ENCODE measurements around the gene GCH1. TPM values are rescaled to one million over a fixed set of nuclear protein-coding genes. Genes with fewer than 3 reads are reported as not detected.
A peak's percentile ranks its signal among the peaks of the same experiment; 100 is the strongest.
"Not testable (repeated sequence)": the region's sequence is repeated elsewhere in the genome, so short reads cannot be mapped to it uniquely, and the experiment has no call there.

Gene GCH1
- total RNA-seq, 2 experiments from 2014 or later: 70.8 to 73.2 TPM

GRCh38 chr14:54881235-54881760, 21.3 kb downstream of the GCH1 start:
- H3K27ac Mint-ChIP-seq: peak overlapping the region; percentile 98
- peaks cover 25% of the 10 kb centered on the region for H3K36me3 Mint-ChIP-seq
- H3K27me3 Mint-ChIP-seq: no peaks in the 10 kb centered on the region
- H3K4me1 Mint-ChIP-seq: peaks cover 42% of the 10 kb centered on the region
- H3K4me3 Mint-ChIP-seq: peak overlapping the region; percentile 80
- ATAC-seq: peak; percentile 65
- peak; percentile 56 for DNase-seq
- H3K9me3 Mint-ChIP-seq (ENCODE audit: low read depth): no peaks in the 10 kb centered on the region
- CTCF ChIA-PET: interaction anchor here (0.6 to 2.7 kb wide), 9 partner anchors 10 to 170 kb away, joined by 3 to 23 read pairs (median 5); partner anchors contain the start of genes GCH1 and MAPK1IP1L

- H3K4me1 Mint-ChIP-seq: peaks cover 31% of the 10 kb centered on the region
- H3K36me3 Mint-ChIP-seq: peaks cover 30% of the 10 kb centered on the region
- ATAC-seq (no peak), DNase-seq (no peak)
- H3K27ac Mint-ChIP-seq: no peak overlapping the region
- no peaks in the 10 kb centered on the region for H3K27me3 Mint-ChIP-seq
- no peak overlapping the region for H3K4me3 Mint-ChIP-seq
- CTCF ChIA-PET: interaction anchor here (0.8 kb wide), 1 partner anchor 26 kb away, joined by 3 read pairs; the partner anchor contains the start of gene GCH1
- H3K9me3 Mint-ChIP-seq (ENCODE audit: low read depth): no peaks in the 10 kb centered on the region
These were observed 25.0 kb downstream of the GCH1 start for GRCh38 chr14:54877703-54878021.

GRCh38 chr14:54877015-54877702, 25.5 kb downstream of the GCH1 start:
- H3K4me1 Mint-ChIP-seq: peaks cover 26% of the 10 kb centered on the region

GRCh38 chr14:54875648-54876047, 27.0 kb downstream of the GCH1 start:
- CTCF ChIA-PET: interaction anchor here (0.6 to 1.3 kb wide), 2 partner anchors 103 to 318 kb away, joined by 3 read pairs; no protein-coding TSS in a partner anchor
- not testable (repeated sequence) for H3K27ac Mint-ChIP-seq; ATAC-seq; DNase-seq; H3K9me3 Mint-ChIP-seq (ENCODE audit: low read depth); H3K27me3 Mint-ChIP-seq; H3K4me3 Mint-ChIP-seq
- Mint-ChIP-seq H3K36me3 (peaks cover 25% of the 10 kb centered on the region), H3K4me1 (peaks cover 26% of the 10 kb centered on the region)

More at GRCh38 chr14:54877015-54877702, 25.5 kb downstream of the GCH1 start:
- ATAC-seq (no peak), DNase-seq (no peak)
- H3K27ac Mint-ChIP-seq: no peak overlapping the region
- no peaks in the 10 kb centered on the region for H3K27me3 Mint-ChIP-seq
- no peaks in the 10 kb centered on the region for H3K9me3 Mint-ChIP-seq (ENCODE audit: low read depth)
- no peak overlapping the region for H3K4me3 Mint-ChIP-seq
- CTCF ChIA-PET: interaction anchor here (1.3 kb wide), 1 partner anchor 104 kb away, joined by 3 read pairs; no protein-coding TSS in a partner anchor
- H3K36me3 Mint-ChIP-seq: peaks cover 28% of the 10 kb centered on the region

- H3K27ac Mint-ChIP-seq; ATAC-seq; CTCF ChIA-PET; DNase-seq; H3K36me3 Mint-ChIP-seq; H3K9me3 Mint-ChIP-seq (ENCODE audit: low read depth); H3K27me3 Mint-ChIP-seq: not testable (repeated sequence)
- Mint-ChIP-seq H3K4me1 (peaks cover 22% of the 10 kb centered on the region), H3K4me3 (peak overlapping the region; percentile 19)
These were observed 32.2 kb downstream of the GCH1 start for GRCh38 chr14:54870154-54871090.

GRCh38 chr14:54867011-54867410, 35.6 kb downstream of the GCH1 start:
- DNase-seq (no peak), ATAC-seq (no peak)
- Mint-ChIP-seq H3K27ac (no peak overlapping the region), H3K36me3 (peaks cover 12% of the 10 kb centered on the region), H3K4me3 (no peak overlapping the region), H3K4me1 (peaks cover 17% of the 10 kb centered on the region), H3K27me3 (no peaks in the 10 kb centered on the region), H3K9me3 (ENCODE audit: low read depth) (no peaks in the 10 kb centered on the region)
- CTCF ChIA-PET: no interaction called here

- Mint-ChIP-seq H3K36me3 (peaks cover 12% of the 10 kb centered on the region), H3K27me3 (no peaks in the 10 kb centered on the region), H3K4me3 (no peak overlapping the region), H3K4me1 (peaks cover 17% of the 10 kb centered on the region), H3K27ac (no peak overlapping the region), H3K9me3 (ENCODE audit: low read depth) (no peaks in the 10 kb centered on the region)
- CTCF ChIA-PET: no interaction called here
- DNase-seq (no peak), ATAC-seq (no peak)
These were observed 36.0 kb downstream of the GCH1 start for GRCh38 chr14:54866588-54866987.

- no peaks in the 10 kb centered on the region for H3K9me3 Mint-ChIP-seq (ENCODE audit: low read depth)
- H3K27me3 Mint-ChIP-seq: no peaks in the 10 kb centered on the region
- CTCF ChIA-PET: interaction anchor here (0.8 kb wide), 1 partner anchor 17 kb away, joined by 3 read pairs; no protein-coding TSS in a partner anchor
- no peak overlapping the region for H3K27ac Mint-ChIP-seq
- H3K4me3 Mint-ChIP-seq: no peak overlapping the region
- peaks cover 8% of the 10 kb centered on the region for H3K4me1 Mint-ChIP-seq
- peaks cover 15% of the 10 kb centered on the region for H3K36me3 Mint-ChIP-seq
- no peak for DNase-seq
- no peak for ATAC-seq
These were observed 38.1 kb downstream of the GCH1 start for GRCh38 chr14:54864526-54864925.

GRCh38 chr14:54857830-54858269, 44.8 kb downstream of the GCH1 start:
- H3K27me3 Mint-ChIP-seq: no peaks in the 10 kb centered on the region
- no peak overlapping the region for H3K27ac Mint-ChIP-seq
- no peak overlapping the region for H3K4me3 Mint-ChIP-seq
- CTCF ChIA-PET: no interaction called here
- no peak for ATAC-seq
- H3K36me3 Mint-ChIP-seq: peaks cover 39% of the 10 kb centered on the region
- H3K9me3 Mint-ChIP-seq (ENCODE audit: low read depth): no peaks in the 10 kb centered on the region
- DNase-seq: no peak
- H3K4me1 Mint-ChIP-seq: peaks cover 26% of the 10 kb centered on the region

GRCh38 chr14:54856152-54856551, 46.5 kb downstream of the GCH1 start:
- no peak overlapping the region for H3K27ac Mint-ChIP-seq
- no peaks in the 10 kb centered on the region for H3K9me3 Mint-ChIP-seq (ENCODE audit: low read depth)
- no peak overlapping the region for H3K4me3 Mint-ChIP-seq
- H3K4me1 Mint-ChIP-seq: peaks cover 26% of the 10 kb centered on the region
- DNase-seq (no peak), ATAC-seq (no peak)
- H3K36me3 Mint-ChIP-seq: peaks cover 37% of the 10 kb centered on the region
- CTCF ChIA-PET: no interaction called here
- no peaks in the 10 kb centered on the region for H3K27me3 Mint-ChIP-seq

- DNase-seq (no peak), ATAC-seq (no peak)
- CTCF ChIA-PET: interaction anchor here (0.6 to 1.7 kb wide), 2 partner anchors 8 to 9 kb away, joined by 3 to 7 read pairs; no protein-coding TSS in a partner anchor
- no peaks in the 10 kb centered on the region for H3K27me3 Mint-ChIP-seq
- H3K9me3 Mint-ChIP-seq (ENCODE audit: low read depth): no peaks in the 10 kb centered on the region
- no peak overlapping the region for H3K4me3 Mint-ChIP-seq
- peaks cover 42% of the 10 kb centered on the region for H3K36me3 Mint-ChIP-seq
- peaks cover 20% of the 10 kb centered on the region for H3K4me1 Mint-ChIP-seq
- H3K27ac Mint-ChIP-seq: no peak overlapping the region
These were observed 48.4 kb downstream of the GCH1 start for GRCh38 chr14:54854181-54854580.

- H3K27me3 Mint-ChIP-seq: no peaks in the 10 kb centered on the region
- no peak for DNase-seq
- H3K9me3 Mint-ChIP-seq (ENCODE audit: low read depth): no peaks in the 10 kb centered on the region
- no peak for ATAC-seq
- peaks cover 36% of the 10 kb centered on the region for H3K36me3 Mint-ChIP-seq
- peaks cover 13% of the 10 kb centered on the region for H3K4me1 Mint-ChIP-seq
- H3K4me3 Mint-ChIP-seq: no peak overlapping the region
- CTCF ChIA-PET: interaction anchor here (1.7 kb wide), 1 partner anchor 9 kb away, joined by 7 read pairs; no protein-coding TSS in a partner anchor
- H3K27ac Mint-ChIP-seq: peak overlapping the region; percentile 40
These were observed 49.3 kb downstream of the GCH1 start for GRCh38 chr14:54853339-54853738.

GRCh38 chr14:54852215-54852614, 50.4 kb downstream of the GCH1 start:
- no peaks in the 10 kb centered on the region for H3K27me3 Mint-ChIP-seq
- H3K4me1 Mint-ChIP-seq: peaks cover 5% of the 10 kb centered on the region
- peaks cover 32% of the 10 kb centered on the region for H3K36me3 Mint-ChIP-seq
- DNase-seq (no peak), ATAC-seq (no peak)
- H3K4me3 Mint-ChIP-seq: no peak overlapping the region
- no peak overlapping the region for H3K27ac Mint-ChIP-seq
- CTCF ChIA-PET: no interaction called here
- H3K9me3 Mint-ChIP-seq (ENCODE audit: low read depth): no peaks in the 10 kb centered on the region

Data from activated CD8-positive, alpha-beta memory T cell treated with anti-CD3 and anti-CD28 coated beads, Interleukin-2, amount 10 ng/mL, durations not matched to agents 7 days and 5 days (primary cell).